GM23248 (cell line): Measurements from ENCODE around the gene AGXT2. TPM values are rescaled to one million over a fixed set of nuclear protein-coding genes. Genes with fewer than 3 reads are reported as not detected.
A peak's percentile ranks its signal among the peaks of the same experiment; 100 is the strongest.

ENCODE experiments used
- DNase-seq: peaks from one replicate; pipeline ENCODE4 v3.0.0-alpha.2; 2015
- H2AFZ ChIP-seq: fragments of 200-600 bp; sonication (generic); 2 replicates; pipeline ENCODE4 v1.6.1; 2016; ENCODE audit warnings: antibody characterized with exemption
- H3F3A ChIP-seq: fragments of 200-600 bp; sonication (generic); 2 replicates; pipeline ENCODE4 v1.6.1; 2016; ENCODE audit warnings: mild to moderate bottlenecking, antibody characterized with exemption, mixed run types; ENCODE audit not compliant: insufficient read depth
- H3K27ac ChIP-seq: fragments of 200-600 bp; sonication (generic); 2 replicates; pipeline ENCODE4 v1.5.1; 2016; ENCODE audit warnings: mild to moderate bottlenecking
- H3K27me3 ChIP-seq: fragments of 200-600 bp; sonication (generic); replicated peaks from 2 replicates; pipeline ENCODE4 v1.6.1; 2016; ENCODE audit warnings: mild to moderate bottlenecking; ENCODE audit not compliant: insufficient read depth
- H3K36me3 ChIP-seq: fragments of 200-600 bp; sonication (generic); 2 replicates; pipeline ENCODE4 v1.6.1; 2016; ENCODE audit warnings: low read depth, mild to moderate bottlenecking
- H3K4me1 ChIP-seq: fragments of 200-600 bp; sonication (generic); 2 replicates; pipeline ENCODE4 v1.6.1; 2016; ENCODE audit warnings: mild to moderate bottlenecking; ENCODE audit not compliant: insufficient read depth
- H3K4me2 ChIP-seq: fragments of 200-600 bp; sonication (generic); one replicate; pipeline ENCODE4 v1.6.1; 2016; ENCODE audit warnings: mild to moderate bottlenecking; ENCODE audit not compliant: unreplicated experiment
- H3K4me3 ChIP-seq: fragments of 200-600 bp; sonication (generic); 2 replicates; pipeline ENCODE4 v1.5.1; 2016; ENCODE audit warnings: mild to moderate bottlenecking
- H3K79me2 ChIP-seq: fragments of 200-600 bp; sonication (generic); 2 replicates; pipeline ENCODE4 v1.6.1; 2016; ENCODE audit warnings: mild to moderate bottlenecking; ENCODE audit not compliant: insufficient read depth
- H3K9ac ChIP-seq: fragments of 200-600 bp; sonication (generic); 2 replicates; pipeline ENCODE4 v1.6.1; 2016; ENCODE audit warnings: mild to moderate bottlenecking
- H3K9me2 ChIP-seq: fragments of 200-600 bp; sonication (generic); 2 replicates; pipeline ENCODE4 v1.6.1; 2016; ENCODE audit warnings: mixed run types, mild to moderate bottlenecking, moderate library complexity; ENCODE audit not compliant: insufficient read depth
- H3K9me3 ChIP-seq: fragments of 200-600 bp; sonication (generic); one replicate; pipeline ENCODE4 v1.6.1; 2017; ENCODE audit warnings: low read depth
- H4K20me1 ChIP-seq: fragments of 200-600 bp; sonication (generic); 2 replicates; pipeline ENCODE4 v1.6.0; 2016; ENCODE audit not compliant: insufficient read depth
- EZH2 ChIP-seq: fragments of 200-600 bp; sonication (generic); IDR thresholded peaks from 2 replicates; pipeline ENCODE4 v1.6.1; 2018; ENCODE audit warnings: antibody characterized with exemption, mild to moderate bottlenecking; ENCODE audit not compliant: insufficient read depth, poor library complexity, severe bottlenecking
- EZH2phosphoT487 ChIP-seq: fragments of 200-600 bp; sonication (generic); IDR thresholded peaks from 2 replicates; pipeline ENCODE4 v1.6.1; 2018; ENCODE audit warnings: antibody characterized with exemption, moderate library complexity, mild to moderate bottlenecking, low read depth; ENCODE audit not compliant: insufficient read depth
- WGBS, 2 experiments: methylation state at CpG; one replicate each; pipeline ENCODE4 v1.1.6; 2015 to 2017; ENCODE audit warnings: low lambda C conversion rate in 2 of 2, low coverage in 1 of 2; ENCODE audit errors: missing lambda C conversion rate in 2 of 2; 5-methylcytosine and 5-hydroxymethylcytosine counted together
- in situ Hi-C: fragments of 300-500 bp; cut with MboI; formaldehyde crosslinking; loops from 2 replicates; pipeline ENCODE4 v1.15.0; 2020
- polyA plus RNA-seq: library from polyadenylated mRNA; unstranded; fragments of >200 nt; fragmentation: Nextera tagmentation; extraction: Ambion mirVana; gene quantifications from 2 replicates; pipeline ENCODE4 v1.2.1, GENCODE V29; 2016
- total RNA-seq: library from RNA; depleted of rRNA; stranded (reverse); fragments of >200 nt; shearing (Covaris generic); gene quantifications from 2 replicates; pipeline ENCODE4 v1.2.3, GENCODE V29; 2014

The AGXT2 gene
- total and polyA plus RNA-seq, 2 experiments from 2014 or later = not detected

- Histone ChIP-seq H2AFZ (no peak overlapping the region), H3K27ac (no peak overlapping the region), H4K20me1 (no peaks in the 10 kb centered on the region), H3K4me1 (no peaks in the 10 kb centered on the region), H3K9me3 (no peaks in the 10 kb centered on the region), H3K27me3 (peaks cover 14% of the 10 kb centered on the region; the same call in 1 of the 2 replicates), H3K9ac (no peak overlapping the region), H3K4me2 (no peak overlapping the region), H3K79me2 (no peaks in the 10 kb centered on the region), H3K4me3 (no peak overlapping the region), H3F3A (no peaks in the 10 kb centered on the region), H3K36me3 (no peaks in the 10 kb centered on the region), H3K9me2 (no peaks in the 10 kb centered on the region)
- no peak for TF ChIP-seq EZH2
- no peak for TF ChIP-seq EZH2phosphoT487
- 67% methylated on average over 2 of the region's 2 CpGs for WGBS, 2 experiments
- peak; percentile 5 for DNase-seq
- in situ Hi-C loops = no loop called here
Observed at GRCh38 chr5:34991486-34992238, 56.1 kb downstream of the AGXT2 start.

DNA sequence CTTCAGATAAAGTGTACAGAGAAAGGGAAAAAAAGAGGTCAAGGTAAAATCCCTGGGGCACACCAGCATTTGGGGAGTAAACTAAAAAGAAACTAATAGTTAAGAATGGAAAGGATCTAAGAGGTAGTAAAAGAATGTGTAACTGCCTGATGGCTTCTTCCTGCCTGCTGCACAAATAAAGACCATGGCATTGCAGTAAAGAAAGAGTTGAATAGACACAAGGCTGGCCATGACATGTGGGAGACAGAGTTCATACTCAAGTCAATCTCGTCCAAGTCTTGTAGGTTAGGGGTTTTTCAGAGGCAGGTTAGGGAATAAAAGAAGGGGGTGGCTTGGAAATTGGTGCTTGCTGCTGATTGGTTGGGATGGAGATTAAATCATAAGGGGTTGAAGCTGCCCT, 60.8 kb downstream of the AGXT2 start:
- Histone ChIP-seq H3K9me3 (peaks cover 6% of the 10 kb centered on the region), H3K9ac (no peak overlapping the region), H3K79me2 (no peaks in the 10 kb centered on the region), H2AFZ (no peak overlapping the region), H3K4me2 (no peak overlapping the region), H3K4me3 (no peak overlapping the region), H3K36me3 (no peaks in the 10 kb centered on the region), H3K27me3 (no peaks in the 10 kb centered on the region), H3F3A (no peaks in the 10 kb centered on the region), H3K9me2 (no peaks in the 10 kb centered on the region), H4K20me1 (no peaks in the 10 kb centered on the region), H3K27ac (no peak overlapping the region), H3K4me1 (no peaks in the 10 kb centered on the region)
- in situ Hi-C loops = no loop called here
- WGBS, 2 experiments = 48 to 57% methylated on average over 1 of the region's 1 CpG
- no peak for TF ChIP-seq EZH2phosphoT487
- TF ChIP-seq EZH2 = no peak
- DNase-seq = no peak

- Histone ChIP-seq H3K9me3 (peaks cover 6% of the 10 kb centered on the region), H3K4me2 (no peak overlapping the region), H3K27ac (no peak overlapping the region), H3K36me3 (no peaks in the 10 kb centered on the region), H3K9ac (no peak overlapping the region), H3K79me2 (no peaks in the 10 kb centered on the region), H2AFZ (no peak overlapping the region), H3K4me1 (no peaks in the 10 kb centered on the region), H4K20me1 (no peaks in the 10 kb centered on the region), H3F3A (no peaks in the 10 kb centered on the region), H3K9me2 (no peaks in the 10 kb centered on the region), H3K27me3 (no peaks in the 10 kb centered on the region), H3K4me3 (no peak overlapping the region)
- DNase-seq = no peak
- TF ChIP-seq EZH2 (no peak), EZH2phosphoT487 (no peak)
- 73 to 74% methylated on average over 4 of the region's 4 CpGs for WGBS, 2 experiments
- in situ Hi-C loops = no loop called here
Observed at GRCh38 chr5:34982823-34983222, 64.9 kb downstream of the AGXT2 start.

DNA sequence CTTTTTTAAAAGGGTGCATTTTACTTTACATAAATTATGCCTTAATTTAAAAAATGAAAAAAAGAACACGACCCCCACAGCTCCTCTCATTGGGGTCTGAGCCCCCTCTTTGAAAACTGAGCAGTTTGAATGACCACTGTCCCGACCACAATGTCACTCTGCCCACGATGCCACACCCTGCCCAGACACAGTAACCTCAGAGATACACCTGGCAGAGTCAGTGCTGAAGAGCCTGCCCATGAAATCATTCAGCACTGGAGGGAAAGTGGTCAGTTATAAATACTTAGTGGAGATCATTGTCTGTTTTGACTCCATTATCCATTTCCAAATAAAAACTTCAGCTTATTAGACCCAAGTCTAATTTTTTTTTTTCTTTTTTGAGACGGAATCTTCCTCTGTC, 69.1 kb downstream of the AGXT2 start:
- Histone ChIP-seq H3K79me2 (no peaks in the 10 kb centered on the region), H3K27me3 (no peaks in the 10 kb centered on the region), H3K9ac (no peak overlapping the region), H3K9me3 (no peaks in the 10 kb centered on the region), H3K4me1 (no peaks in the 10 kb centered on the region), H2AFZ (no peak overlapping the region), H3K4me3 (no peak overlapping the region), H4K20me1 (no peaks in the 10 kb centered on the region), H3K9me2 (no peaks in the 10 kb centered on the region), H3K36me3 (no peaks in the 10 kb centered on the region), H3K27ac (no peak overlapping the region), H3K4me2 (no peak overlapping the region), H3F3A (no peaks in the 10 kb centered on the region; the same call in 1 of the 2 replicates)
- WGBS, 2 experiments = 35 to 43% methylated on average over 4 of the region's 4 CpGs
- no peak for DNase-seq
- in situ Hi-C loops = no loop called here
- TF ChIP-seq EZH2phosphoT487 (no peak), EZH2 (no peak)
